ENCODE measurements around the gene RNF4.

- no peak for TF ChIP-seq EZH2 (IDR thresholded peaks at IDR 0.05; ENCODE audit: borderline replicate concordance, low read depth, low read length, poor library complexity, severe bottlenecking)
- TF ChIP-seq CTCF (conservative IDR thresholded peaks at IDR 0.05; ENCODE audit: low read depth, low read length): no peak
Observed at GRCh38 chr4:2442175-2442993, 26.5 kb upstream of the RNF4 start.
